ENCODE data around the gene CFAP97D1.

The CFAP97D1 gene

GRCh38 chr17:43827596-43827995 is 47.4 kb downstream of the CFAP97D1 start:
- DNase-seq (ENCODE audit: low read depth) = no peak

GRCh38 chr17:43829738-43830137 is 49.5 kb downstream of the CFAP97D1 start:
- DNase-seq (ENCODE audit: low read depth) = no peak

- DNase-seq (ENCODE audit: low read depth) = no peak
These were observed 50.4 kb downstream of the CFAP97D1 start for GRCh38 chr17:43830510-43831140.

GRCh38 chr17:43831633-43832032 is 51.4 kb downstream of the CFAP97D1 start:
- no peak for DNase-seq (ENCODE audit: low read depth)

GRCh38 chr17:43832168-43832975 is 52.1 kb downstream of the CFAP97D1 start:
- DNase-seq (ENCODE audit: low read depth) = peak; percentile 20

GRCh38 chr17:43832976-43833829 is 53.0 kb downstream of the CFAP97D1 start, which contains the start of gene MPP3:
Gene MPP3 (minus strand): TSS chr17:43833146. CDS start chr17:43831906, 1,240 bp downstream.
- no peak for DNase-seq (ENCODE audit: low read depth)

- peak; percentile 27 for DNase-seq (ENCODE audit: low read depth)
These were observed 53.9 kb downstream of the CFAP97D1 start for GRCh38 chr17:43834106-43834505.

Data from non-pigmented ciliary epithelial cell (primary cell).